GM12892 (cell line): ENCODE measurements around the gene SGSM1.

ENCODE experiments used
- POLR2A ChIP-seq: IDR thresholded peaks from 2 replicates; pipeline ENCODE4 v1.6.1; 2011; ENCODE audit warnings: low read depth, low read length, control low read depth
- POLR2AphosphoS5 ChIP-seq: IDR thresholded peaks from 2 replicates; pipeline ENCODE4 v1.6.1; 2011; ENCODE audit warnings: low read depth, low read length, control low read depth
- TAF1 ChIP-seq: IDR thresholded peaks from 2 replicates; pipeline ENCODE4 v1.6.1; 2011; ENCODE audit warnings: low read depth, mild to moderate bottlenecking, control low read depth, low read length, borderline replicate concordance

DNA sequence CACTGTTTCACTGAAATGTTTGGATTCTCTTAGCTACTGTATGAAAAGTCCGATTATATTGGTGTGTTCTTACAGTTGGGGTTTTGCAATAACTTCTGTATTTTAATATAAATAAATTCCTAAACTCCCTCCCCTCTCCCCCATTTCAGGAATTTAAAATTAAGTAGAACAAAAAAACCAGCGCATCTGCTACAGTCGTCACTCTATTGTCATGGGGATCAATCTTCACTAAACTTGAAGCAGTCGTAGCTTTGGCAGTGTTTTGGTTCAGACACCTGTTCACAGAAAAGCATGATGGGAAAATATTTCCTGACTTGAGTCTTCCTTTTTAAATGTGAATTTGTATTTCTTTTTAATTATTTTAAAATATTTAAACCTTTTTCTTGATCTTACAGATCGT lies 40.8 kb upstream of the SGSM1 start:
- TF ChIP-seq TAF1 (no peak), POLR2A (no peak), POLR2AphosphoS5 (no peak)
